Uterus (tissue), 2 donors: ENCODE data around the gene TIAM1.

Experiments
- POLR2A ChIP-seq, 2 donors: fragments of 450-650 bp; IDR thresholded peaks; one replicate each; pipeline ENCODE4 v1.6.1; 2016; ENCODE audit warnings: antibody characterized with exemption in 2 of 2, mild to moderate bottlenecking in 1 of 2, moderate library complexity in 1 of 2
- TF ChIP-seq, protein P1 (sequence below), 4 experiments: fragments of 200-600 bp in 2 of 4; fragments of 450-650 bp in 2 of 4; sonication (generic) in 2 of 4; IDR thresholded peaks; one replicate each; pipeline ENCODE4 v1.5.1; 2016 to 2019; ENCODE audit warnings: antibody characterized with exemption in 4 of 4, mild to moderate bottlenecking in 2 of 4, moderate library complexity in 1 of 4

DNA sequence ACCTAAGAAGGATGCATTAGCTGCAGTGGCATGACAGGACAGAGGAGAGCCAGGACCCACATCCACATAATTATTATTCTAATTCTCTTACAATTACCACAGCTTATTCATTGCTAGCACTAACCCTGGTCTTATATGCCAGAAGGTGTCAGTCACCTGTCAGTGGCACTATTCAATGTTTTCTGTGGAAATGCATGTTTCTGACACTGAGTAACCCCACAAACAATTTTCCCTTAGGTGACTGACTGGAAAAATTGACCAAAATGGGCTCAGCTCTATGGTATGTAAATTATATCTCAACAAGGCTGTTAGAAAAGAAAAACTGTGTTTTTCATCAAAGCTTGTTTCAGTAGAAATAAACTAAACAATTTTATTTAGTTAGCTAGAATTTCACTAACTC is 187.9 kb downstream of the TIAM1 start:
- TF ChIP-seq, protein P1, sequence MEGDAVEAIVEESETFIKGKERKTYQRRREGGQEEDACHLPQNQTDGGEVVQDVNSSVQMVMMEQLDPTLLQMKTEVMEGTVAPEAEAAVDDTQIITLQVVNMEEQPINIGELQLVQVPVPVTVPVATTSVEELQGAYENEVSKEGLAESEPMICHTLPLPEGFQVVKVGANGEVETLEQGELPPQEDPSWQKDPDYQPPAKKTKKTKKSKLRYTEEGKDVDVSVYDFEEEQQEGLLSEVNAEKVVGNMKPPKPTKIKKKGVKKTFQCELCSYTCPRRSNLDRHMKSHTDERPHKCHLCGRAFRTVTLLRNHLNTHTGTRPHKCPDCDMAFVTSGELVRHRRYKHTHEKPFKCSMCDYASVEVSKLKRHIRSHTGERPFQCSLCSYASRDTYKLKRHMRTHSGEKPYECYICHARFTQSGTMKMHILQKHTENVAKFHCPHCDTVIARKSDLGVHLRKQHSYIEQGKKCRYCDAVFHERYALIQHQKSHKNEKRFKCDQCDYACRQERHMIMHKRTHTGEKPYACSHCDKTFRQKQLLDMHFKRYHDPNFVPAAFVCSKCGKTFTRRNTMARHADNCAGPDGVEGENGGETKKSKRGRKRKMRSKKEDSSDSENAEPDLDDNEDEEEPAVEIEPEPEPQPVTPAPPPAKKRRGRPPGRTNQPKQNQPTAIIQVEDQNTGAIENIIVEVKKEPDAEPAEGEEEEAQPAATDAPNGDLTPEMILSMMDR (IDR thresholded peaks at IDR 0.05), result no peak
- no peak for TF ChIP-seq POLR2A (IDR thresholded peaks at IDR 0.05)
